ES-I3 (cell line): ENCODE measurements around the gene IL21R.

Source experiments
- H3K36me3 ChIP-seq: 2 replicates; pipeline ENCODE4 v1.6.1; 2013; ENCODE audit warnings: mild to moderate bottlenecking, low read length, control low read depth, moderate library complexity; ENCODE audit not compliant: insufficient read depth
- H3K4me1 ChIP-seq: 2 replicates; pipeline ENCODE4 v1.6.1; 2013; ENCODE audit warnings: mild to moderate bottlenecking, control low read depth, low read length; ENCODE audit not compliant: insufficient read depth
- H3K9ac ChIP-seq: 2 replicates; pipeline ENCODE4 v1.6.1; 2013; ENCODE audit warnings: low read depth, mild to moderate bottlenecking, low read length, moderate library complexity
- H3K9me3 ChIP-seq: 2 replicates; pipeline ENCODE4 v1.6.1; 2013; ENCODE audit warnings: mild to moderate bottlenecking, low read length, moderate library complexity; ENCODE audit not compliant: control insufficient read depth, insufficient read depth

Gene IL21R

DNA sequence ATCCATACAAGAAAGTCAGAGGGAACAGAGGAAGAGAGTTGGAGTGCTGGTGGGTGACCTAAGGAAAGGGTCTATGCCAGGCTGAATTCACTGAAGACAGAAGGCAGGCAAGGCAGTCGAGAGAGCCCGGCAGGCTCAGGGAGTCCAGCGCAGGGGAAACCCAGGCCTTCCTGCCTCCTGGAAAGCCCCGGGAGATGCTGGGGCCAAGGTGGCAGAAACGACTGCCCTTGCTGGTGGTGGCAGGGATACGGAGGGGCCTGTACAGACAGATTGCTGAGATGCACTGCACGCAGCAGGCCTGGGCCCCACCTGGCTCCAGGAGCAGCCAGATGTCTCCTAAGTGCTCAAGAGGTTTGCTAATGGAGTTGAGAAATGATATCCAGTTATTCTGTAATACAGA, 87.9 kb downstream of the IL21R start:
- Histone ChIP-seq H3K36me3 (peaks cover 61% of the 10 kb centered on the region), H3K9ac (no peak overlapping the region), H3K9me3 (no peaks in the 10 kb centered on the region), H3K4me1 (no peaks in the 10 kb centered on the region)

GRCh38 chr16:27491894-27492587, 90.1 kb downstream of the IL21R start:
- no peak overlapping the region for H3K9ac ChIP-seq
- H3K9me3 ChIP-seq = no peaks in the 10 kb centered on the region
- H3K4me1 ChIP-seq = no peaks in the 10 kb centered on the region
- H3K36me3 ChIP-seq = peaks cover 45% of the 10 kb centered on the region

DNA sequence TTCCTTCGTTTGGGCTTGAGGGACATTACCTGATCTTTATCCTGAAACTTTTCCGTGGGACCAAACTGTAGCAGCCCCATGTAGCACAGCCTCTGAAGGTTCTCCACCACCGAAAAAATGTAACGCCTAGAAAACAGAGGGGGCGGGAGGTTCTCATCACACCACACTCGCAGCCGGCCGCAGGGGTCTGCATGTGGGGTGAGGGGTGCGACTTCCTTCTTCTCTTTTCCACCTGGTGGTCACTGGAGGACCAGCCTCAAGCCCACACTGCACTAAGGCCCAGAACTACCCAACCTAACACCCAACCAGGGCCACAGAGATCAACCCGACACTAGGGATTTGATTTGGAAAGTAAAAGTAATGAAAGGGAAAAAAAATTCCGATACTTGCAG, 90.6 kb downstream of the IL21R start:
- Histone ChIP-seq H3K9ac (no peak overlapping the region), H3K9me3 (no peaks in the 10 kb centered on the region), H3K4me1 (no peaks in the 10 kb centered on the region), H3K36me3 (peaks cover 46% of the 10 kb centered on the region)

GRCh38 chr16:27495191-27495590, 93.2 kb downstream of the IL21R start:
- Histone ChIP-seq H3K36me3 (peaks cover 42% of the 10 kb centered on the region), H3K9ac (no peak overlapping the region), H3K9me3 (no peaks in the 10 kb centered on the region), H3K4me1 (no peaks in the 10 kb centered on the region)

GRCh38 chr16:27498031-27498825, 96.3 kb downstream of the IL21R start:
- peaks cover 42% of the 10 kb centered on the region for H3K36me3 ChIP-seq
- H3K9ac ChIP-seq = no peak overlapping the region
- H3K9me3 ChIP-seq = no peaks in the 10 kb centered on the region
- no peaks in the 10 kb centered on the region for H3K4me1 ChIP-seq

DNA sequence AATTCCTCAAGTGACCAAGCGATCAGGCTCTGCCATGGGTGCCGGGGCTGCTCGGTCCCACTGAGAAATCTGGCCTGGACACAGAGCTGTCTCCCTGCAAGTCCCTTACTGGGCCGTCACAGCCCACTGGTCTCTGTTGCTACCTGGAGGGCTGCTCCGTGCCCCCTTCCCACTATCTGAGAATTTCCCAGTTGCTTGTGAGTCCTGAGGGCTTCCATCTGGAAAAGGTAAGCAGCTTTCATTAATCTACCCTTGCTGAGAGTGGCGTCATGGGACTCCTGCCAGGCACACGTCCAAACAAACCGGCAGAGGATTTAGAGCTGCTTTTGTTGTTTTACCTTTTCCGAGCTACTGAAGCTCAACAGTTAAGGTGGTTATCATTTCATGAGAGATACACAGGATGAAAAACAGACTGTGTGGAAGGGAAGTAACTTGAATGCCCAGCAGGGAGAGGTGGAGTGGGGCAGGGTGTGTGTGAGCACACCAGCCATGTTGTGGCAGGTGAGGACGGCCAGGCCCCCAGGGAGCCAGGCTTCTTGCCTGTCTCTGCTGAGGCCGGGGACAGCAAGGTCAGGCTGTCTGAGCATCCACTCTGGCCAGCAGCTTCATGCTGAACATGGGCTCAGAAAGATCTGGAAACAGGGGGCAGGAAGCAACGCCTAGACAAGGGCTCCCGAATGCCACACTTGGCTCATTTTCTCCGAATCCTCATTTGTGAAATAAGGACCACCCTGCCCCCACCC, 97.1 kb downstream of the IL21R start:
- Histone ChIP-seq H3K36me3 (peaks cover 44% of the 10 kb centered on the region), H3K4me1 (no peaks in the 10 kb centered on the region), H3K9ac (no peak overlapping the region), H3K9me3 (no peaks in the 10 kb centered on the region)

GRCh38 chr16:27499659-27500055, 97.7 kb downstream of the IL21R start:
- Histone ChIP-seq H3K4me1 (no peaks in the 10 kb centered on the region), H3K9ac (no peak overlapping the region), H3K36me3 (peaks cover 43% of the 10 kb centered on the region), H3K9me3 (no peaks in the 10 kb centered on the region)

GRCh38 chr16:27500801-27501200, 98.8 kb downstream of the IL21R start:
- peaks cover 41% of the 10 kb centered on the region for H3K36me3 ChIP-seq
- no peaks in the 10 kb centered on the region for H3K4me1 ChIP-seq
- H3K9ac ChIP-seq = no peak overlapping the region

More at GRCh38 chr16:27500801-27501200, 98.8 kb downstream of the IL21R start:
- H3K9me3 ChIP-seq = no peaks in the 10 kb centered on the region
